Stimulated activated CD8-positive, alpha-beta memory T cell treated with anti-CD3 and anti-CD28 coated beads, Interleukin-2, amount 100 ng/mL, for 48 hours (primary cell): ENCODE measurements around the gene LIG4.

ENCODE experiments used
- DNase-seq, 2 donors: peaks; one replicate each; pipeline ENCODE4 v3.0.0-alpha.2; 2020; ENCODE audit warnings: low read depth in 2 of 2

Gene LIG4

GRCh38 chr13:108194435-108194936 is 20.9 kb downstream of the LIG4 start:
- no peak for DNase-seq

- no peak for DNase-seq
Measured at GRCh38 chr13:108193806-108194205, 21.5 kb downstream of the LIG4 start.

- DNase-seq, result no peak
Measured at GRCh38 chr13:108190897-108191296, 24.4 kb downstream of the LIG4 start.

GRCh38 chr13:108188260-108188659 is 27.1 kb downstream of the LIG4 start:
- DNase-seq, result no peak

GRCh38 chr13:108185223-108185622 is 30.1 kb downstream of the LIG4 start:
- no peak for DNase-seq

GRCh38 chr13:108182652-108183051 is 32.7 kb downstream of the LIG4 start:
- no peak for DNase-seq

GRCh38 chr13:108178078-108178477 is 37.3 kb downstream of the LIG4 start:
- no peak for DNase-seq

GRCh38 chr13:108176685-108177274 is 38.6 kb downstream of the LIG4 start:
- peak; percentile 23 to 32 for DNase-seq

- no peak for DNase-seq
Measured at GRCh38 chr13:108168929-108169328, 46.4 kb downstream of the LIG4 start.

- DNase-seq, result no peak
Measured at GRCh38 chr13:108166078-108166477, 49.3 kb downstream of the LIG4 start.

- DNase-seq, result no peak
Measured at GRCh38 chr13:108158746-108159145, 56.6 kb downstream of the LIG4 start.
